ENCODE data around the gene RSPH9.

GRCh38 chr6:43666196-43666920, 21.5 kb downstream of the RSPH9 start:
- no peak for TF ChIP-seq CTCF (IDR thresholded peaks at IDR 0.05; ENCODE audit: insufficient read depth, low read depth, low read length)
- no peak for TF ChIP-seq EZH2 (IDR thresholded peaks at IDR 0.05; ENCODE audit: insufficient read depth, low read length)
